Astrocyte (in vitro differentiated cells and primary cell): ENCODE results near the gene LYPD6. TPM values are rescaled to one million over a fixed set of nuclear protein-coding genes. Genes with fewer than 3 reads are reported as not detected.

Source experiments
- DNase-seq: peaks from one replicate; pipeline ENCODE4 v3.0.0-alpha.2; 2010; ENCODE audit warnings: low read depth
- FAIRE-seq: peaks from 2 replicates; lab custom pipeline; 2011; peaks lifted over from hg19 to GRCh38; lab: Jason Lieb, UNC
- H2AFZ ChIP-seq: 2 replicates; pipeline ENCODE4 v1.6.0; 2012; ENCODE audit warnings: low read depth, low read length, inconsistent platforms
- H3K27ac ChIP-seq: 2 replicates; pipeline ENCODE4 v1.5.1; 2011; ENCODE audit warnings: low read depth, low read length, inconsistent platforms
- H3K27me3 ChIP-seq: 2 replicates; pipeline ENCODE4 v1.6.0; 2011; ENCODE audit warnings: low read length, inconsistent platforms; ENCODE audit not compliant: insufficient read depth
- H3K36me3 ChIP-seq: 2 replicates; pipeline ENCODE4 v1.5.1; 2011; ENCODE audit warnings: low read length, inconsistent platforms; ENCODE audit not compliant: insufficient read depth
- H3K4me1 ChIP-seq: 2 replicates; pipeline ENCODE4 v1.5.1; 2011; ENCODE audit warnings: low read length, inconsistent platforms; ENCODE audit not compliant: insufficient read depth
- H3K4me2 ChIP-seq: 2 replicates; pipeline ENCODE4 v1.6.0; 2012; ENCODE audit warnings: low read length, inconsistent platforms
- H3K4me3 ChIP-seq: 2 replicates; pipeline ENCODE4 v1.5.1; 2011; ENCODE audit warnings: low read depth, mild to moderate bottlenecking, low read length, inconsistent platforms; ENCODE audit not compliant: insufficient read depth
- H3K79me2 ChIP-seq: 2 replicates; pipeline ENCODE4 v1.6.0; 2012; ENCODE audit warnings: mild to moderate bottlenecking, low read length, inconsistent platforms; ENCODE audit not compliant: insufficient read depth
- H3K9ac ChIP-seq: 2 replicates; pipeline ENCODE4 v1.6.0; 2012; ENCODE audit warnings: mild to moderate bottlenecking, low read length, inconsistent platforms
- H3K9me3 ChIP-seq: 2 replicates; pipeline ENCODE4 v1.5.1; 2012; ENCODE audit warnings: low read depth, mild to moderate bottlenecking, low read length, inconsistent platforms; ENCODE audit not compliant: insufficient read depth
- H4K20me1 ChIP-seq: 2 replicates; pipeline ENCODE4 v1.6.0; 2012; ENCODE audit warnings: low read length, inconsistent platforms; ENCODE audit not compliant: insufficient read depth
- H3K27ac Mint-ChIP-seq: one replicate; pipeline ENCODE4 v1.8.0; 2021; ENCODE audit warnings: mild to moderate bottlenecking, mixed read lengths; ENCODE audit not compliant: unreplicated experiment
- H3K27me3 Mint-ChIP-seq: one replicate; pipeline ENCODE4 v1.8.0; 2021; ENCODE audit warnings: low read depth, mixed read lengths; ENCODE audit not compliant: unreplicated experiment
- H3K36me3 Mint-ChIP-seq: one replicate; pipeline ENCODE4 v1.8.0; 2021; ENCODE audit warnings: low read depth, mixed read lengths; ENCODE audit not compliant: unreplicated experiment
- H3K4me1 Mint-ChIP-seq: one replicate; pipeline ENCODE4 v1.8.0; 2021; ENCODE audit warnings: low read depth, mixed read lengths; ENCODE audit not compliant: unreplicated experiment
- H3K4me3 Mint-ChIP-seq: one replicate; pipeline ENCODE4 v1.8.0; 2021; ENCODE audit warnings: mild to moderate bottlenecking, moderate library complexity, mixed read lengths; ENCODE audit not compliant: unreplicated experiment
- H3K9me3 Mint-ChIP-seq: one replicate; pipeline ENCODE4 v1.8.0; 2021; ENCODE audit warnings: mild to moderate bottlenecking, mixed read lengths; ENCODE audit not compliant: unreplicated experiment
- EZH2 ChIP-seq: IDR thresholded peaks from 2 replicates; pipeline ENCODE4 v1.6.1; 2012; ENCODE audit warnings: mild to moderate bottlenecking, low read length, inconsistent platforms; ENCODE audit not compliant: insufficient read depth
- total RNA-seq: library from RNA; stranded (reverse); gene quantifications from 2 replicates; pipeline ENCODE4 v1.2.1, GENCODE V29; 2021
- TF ChIP-seq, protein P1 (sequence below): IDR thresholded peaks from 2 replicates; pipeline ENCODE4 v1.5.1; 2011; ENCODE audit warnings: low read depth, mild to moderate bottlenecking, inconsistent platforms, low read length, moderate library complexity; ENCODE audit not compliant: insufficient read depth

LYPD6 gene
- total RNA-seq, 1 donor from 2014 or later = 1.4 TPM

DNA sequence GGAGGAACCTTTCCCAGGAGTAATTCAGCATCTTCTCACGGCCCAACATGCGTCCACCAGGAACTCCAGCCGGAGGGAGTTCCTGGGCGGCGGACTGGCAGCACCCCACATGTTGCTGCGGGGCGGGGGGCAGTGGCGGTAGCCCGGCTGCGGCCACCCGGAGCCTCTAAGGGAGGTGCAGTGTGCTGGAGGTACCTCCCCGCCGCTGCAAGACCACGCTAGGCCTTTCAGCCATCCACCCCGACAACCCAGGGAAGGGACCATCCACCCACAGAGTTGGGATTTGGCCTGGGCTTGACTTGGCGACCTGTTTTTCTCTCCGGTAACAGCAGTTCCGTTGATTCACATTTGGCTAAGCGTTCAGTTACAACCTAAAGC lies 625 bp downstream of the LYPD6 start:
- peak overlapping the region; percentile 70 for H3K4me3 ChIP-seq
- DNase-seq (peak; percentile 0), FAIRE-seq (no peak)
- H4K20me1 ChIP-seq = no peaks in the 10 kb centered on the region
- H3K9me3 Mint-ChIP-seq = no peaks in the 10 kb centered on the region
- no peaks in the 10 kb centered on the region for H3K79me2 ChIP-seq
- peak overlapping the region; percentile 83 for H3K4me3 Mint-ChIP-seq
- peaks cover 3% of the 10 kb centered on the region for H3K4me1 Mint-ChIP-seq
- H3K27me3 ChIP-seq = peaks cover 11% of the 10 kb centered on the region
- H3K9me3 ChIP-seq = no peaks in the 10 kb centered on the region
- H3K27me3 Mint-ChIP-seq = peaks cover 11% of the 10 kb centered on the region
- H2AFZ ChIP-seq = peak overlapping the region; percentile 92
- no peak overlapping the region for H3K27ac Mint-ChIP-seq
- no peaks in the 10 kb centered on the region for H3K36me3 Mint-ChIP-seq
- peak overlapping the region; percentile 5 for H3K27ac ChIP-seq
- no peak for TF ChIP-seq EZH2
- no peaks in the 10 kb centered on the region for H3K36me3 ChIP-seq
- peak overlapping the region; percentile 95 for H3K4me2 ChIP-seq
- H3K4me1 ChIP-seq = peaks cover 3% of the 10 kb centered on the region
- H3K9ac ChIP-seq = peak overlapping the region; percentile 75

GRCh38 chr2:149332364-149332763 lies 2.0 kb downstream of the LYPD6 start:
- Mint-ChIP-seq H3K4me3 (no peak overlapping the region), H3K27me3 (peaks cover 11% of the 10 kb centered on the region), H3K4me1 (peaks cover 3% of the 10 kb centered on the region), H3K9me3 (no peaks in the 10 kb centered on the region), H3K36me3 (no peaks in the 10 kb centered on the region), H3K27ac (no peak overlapping the region)
- no peak overlapping the region for H3K9ac ChIP-seq
- no peak overlapping the region for H2AFZ ChIP-seq
- H3K4me2 ChIP-seq = no peak overlapping the region
- H4K20me1 ChIP-seq = no peaks in the 10 kb centered on the region
- TF ChIP-seq, protein P1, sequence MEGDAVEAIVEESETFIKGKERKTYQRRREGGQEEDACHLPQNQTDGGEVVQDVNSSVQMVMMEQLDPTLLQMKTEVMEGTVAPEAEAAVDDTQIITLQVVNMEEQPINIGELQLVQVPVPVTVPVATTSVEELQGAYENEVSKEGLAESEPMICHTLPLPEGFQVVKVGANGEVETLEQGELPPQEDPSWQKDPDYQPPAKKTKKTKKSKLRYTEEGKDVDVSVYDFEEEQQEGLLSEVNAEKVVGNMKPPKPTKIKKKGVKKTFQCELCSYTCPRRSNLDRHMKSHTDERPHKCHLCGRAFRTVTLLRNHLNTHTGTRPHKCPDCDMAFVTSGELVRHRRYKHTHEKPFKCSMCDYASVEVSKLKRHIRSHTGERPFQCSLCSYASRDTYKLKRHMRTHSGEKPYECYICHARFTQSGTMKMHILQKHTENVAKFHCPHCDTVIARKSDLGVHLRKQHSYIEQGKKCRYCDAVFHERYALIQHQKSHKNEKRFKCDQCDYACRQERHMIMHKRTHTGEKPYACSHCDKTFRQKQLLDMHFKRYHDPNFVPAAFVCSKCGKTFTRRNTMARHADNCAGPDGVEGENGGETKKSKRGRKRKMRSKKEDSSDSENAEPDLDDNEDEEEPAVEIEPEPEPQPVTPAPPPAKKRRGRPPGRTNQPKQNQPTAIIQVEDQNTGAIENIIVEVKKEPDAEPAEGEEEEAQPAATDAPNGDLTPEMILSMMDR = no peak
- no peak for TF ChIP-seq EZH2
- H3K4me1 ChIP-seq = peaks cover 3% of the 10 kb centered on the region
- H3K27ac ChIP-seq = no peak overlapping the region
- H3K79me2 ChIP-seq = no peaks in the 10 kb centered on the region
- H3K9me3 ChIP-seq = no peaks in the 10 kb centered on the region
- H3K36me3 ChIP-seq = no peaks in the 10 kb centered on the region
- H3K4me3 ChIP-seq = no peak overlapping the region
- peaks cover 11% of the 10 kb centered on the region for H3K27me3 ChIP-seq
- no peak for FAIRE-seq
- DNase-seq = no peak

GRCh38 chr2:149333636-149334035 lies 3.2 kb downstream of the LYPD6 start:
- no peak for DNase-seq
- no peaks in the 10 kb centered on the region for H3K9me3 ChIP-seq
- H3K36me3 Mint-ChIP-seq = peaks cover 2% of the 10 kb centered on the region
- no peak overlapping the region for H3K4me3 ChIP-seq
- H3K36me3 ChIP-seq = no peaks in the 10 kb centered on the region
- peaks cover 3% of the 10 kb centered on the region for H3K4me1 Mint-ChIP-seq
- peaks cover 11% of the 10 kb centered on the region for H3K27me3 ChIP-seq
- FAIRE-seq = no peak
- H3K4me2 ChIP-seq = no peak overlapping the region
- H3K4me3 Mint-ChIP-seq = no peak overlapping the region
- no peak overlapping the region for H2AFZ ChIP-seq
- no peak overlapping the region for H3K9ac ChIP-seq
- H3K4me1 ChIP-seq = peaks cover 3% of the 10 kb centered on the region
- no peaks in the 10 kb centered on the region for H4K20me1 ChIP-seq
- TF ChIP-seq, protein P1 = no peak
- TF ChIP-seq EZH2 = no peak
- H3K27me3 Mint-ChIP-seq = peaks cover 10% of the 10 kb centered on the region
- H3K27ac ChIP-seq = no peak overlapping the region
- H3K9me3 Mint-ChIP-seq = no peaks in the 10 kb centered on the region
- H3K79me2 ChIP-seq = no peaks in the 10 kb centered on the region
- H3K27ac Mint-ChIP-seq = no peak overlapping the region
